ENCODE results near the gene HEATR5B.

Gene HEATR5B

DNA sequence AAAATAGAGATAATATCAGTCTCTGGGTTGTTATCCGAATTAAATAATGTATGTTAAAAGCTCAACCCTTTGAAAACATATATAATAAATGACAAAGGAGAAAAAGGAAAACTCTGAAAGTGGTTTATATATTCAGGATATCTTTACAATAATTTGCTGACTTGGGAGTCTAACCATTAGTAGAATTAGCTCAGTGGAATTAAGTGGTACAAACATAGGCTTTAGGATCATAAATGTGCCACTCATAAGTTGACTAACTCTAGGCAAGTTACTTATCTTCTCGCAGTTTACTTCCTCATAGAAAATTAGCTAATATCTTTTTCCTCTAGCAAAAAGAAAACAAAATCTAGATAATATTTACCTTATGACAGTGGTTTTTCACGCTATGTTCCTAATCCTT lies 44.6 kb downstream of the HEATR5B start:
- no peaks in the 10 kb centered on the region; the same call in 1 of the 2 replicates for H3K36me3 ChIP-seq (replicated peaks; ENCODE audit: insufficient read depth, low read length)
- no peaks in the 10 kb centered on the region for H3K79me2 ChIP-seq (ENCODE audit: low read length)
- H3K27me3 ChIP-seq (replicated peaks; ENCODE audit: insufficient read depth, low read length) = no peaks in the 10 kb centered on the region
- no peak overlapping the region for H2AFZ ChIP-seq (ENCODE audit: low read length)
- no peaks in the 10 kb centered on the region for H3K4me1 ChIP-seq (ENCODE audit: low read length)
- no peak overlapping the region for H3K4me3 ChIP-seq (ENCODE audit: low read length)
- no peaks in the 10 kb centered on the region for H3K9me3 ChIP-seq (replicated peaks; ENCODE audit: insufficient read depth, low read length)
- no peak overlapping the region for H3K4me2 ChIP-seq (ENCODE audit: low read depth, low read length)
- no peaks in the 10 kb centered on the region for H4K20me1 ChIP-seq (ENCODE audit: insufficient read depth, low read length)
- no peaks in the 10 kb centered on the region for H3F3A ChIP-seq (ENCODE audit: insufficient read depth, low read length)
- H3K9me2 ChIP-seq (replicated peaks; ENCODE audit: insufficient read depth, low read length) = no peaks in the 10 kb centered on the region
- no peak overlapping the region for H3K9ac ChIP-seq (ENCODE audit: low read length)
- H3K27ac ChIP-seq (ENCODE audit: low read length) = no peak overlapping the region
- DNase-seq = no peak
- TF ChIP-seq EZH2 (optimal IDR thresholded peaks at IDR 0.05; ENCODE audit: low read depth, low read length) = no peak
- TF ChIP-seq, protein P1, sequence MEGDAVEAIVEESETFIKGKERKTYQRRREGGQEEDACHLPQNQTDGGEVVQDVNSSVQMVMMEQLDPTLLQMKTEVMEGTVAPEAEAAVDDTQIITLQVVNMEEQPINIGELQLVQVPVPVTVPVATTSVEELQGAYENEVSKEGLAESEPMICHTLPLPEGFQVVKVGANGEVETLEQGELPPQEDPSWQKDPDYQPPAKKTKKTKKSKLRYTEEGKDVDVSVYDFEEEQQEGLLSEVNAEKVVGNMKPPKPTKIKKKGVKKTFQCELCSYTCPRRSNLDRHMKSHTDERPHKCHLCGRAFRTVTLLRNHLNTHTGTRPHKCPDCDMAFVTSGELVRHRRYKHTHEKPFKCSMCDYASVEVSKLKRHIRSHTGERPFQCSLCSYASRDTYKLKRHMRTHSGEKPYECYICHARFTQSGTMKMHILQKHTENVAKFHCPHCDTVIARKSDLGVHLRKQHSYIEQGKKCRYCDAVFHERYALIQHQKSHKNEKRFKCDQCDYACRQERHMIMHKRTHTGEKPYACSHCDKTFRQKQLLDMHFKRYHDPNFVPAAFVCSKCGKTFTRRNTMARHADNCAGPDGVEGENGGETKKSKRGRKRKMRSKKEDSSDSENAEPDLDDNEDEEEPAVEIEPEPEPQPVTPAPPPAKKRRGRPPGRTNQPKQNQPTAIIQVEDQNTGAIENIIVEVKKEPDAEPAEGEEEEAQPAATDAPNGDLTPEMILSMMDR (IDR thresholded peaks at IDR 0.05; ENCODE audit: low read length) = no peak
- TF ChIP-seq EZH2phosphoT487 (IDR thresholded peaks at IDR 0.05; ENCODE audit: low read length) = no peak

DNA sequence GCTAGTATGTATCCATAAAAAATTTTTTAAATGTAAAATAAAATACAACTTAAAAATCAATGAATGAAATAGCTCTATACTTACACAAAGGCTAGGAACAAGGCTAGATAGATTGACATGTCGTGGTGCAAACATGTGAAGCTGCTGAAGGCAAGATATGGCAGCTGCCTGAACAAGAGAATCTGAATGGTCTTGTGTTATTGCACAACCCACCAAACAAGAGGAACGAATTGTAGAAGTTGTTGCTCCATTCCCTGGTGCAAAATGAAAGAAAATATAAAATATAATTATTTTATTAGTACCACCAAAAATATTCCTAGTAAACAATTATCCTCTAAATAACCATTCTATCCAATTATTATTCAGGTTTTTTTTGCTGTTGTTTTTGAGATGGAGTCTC lies 46.4 kb downstream of the HEATR5B start:
- no peaks in the 10 kb centered on the region for H3K4me1 ChIP-seq (ENCODE audit: low read length)
- no peak for DNase-seq
- no peak overlapping the region for H3K4me3 ChIP-seq (ENCODE audit: low read length)
- H3K27me3 ChIP-seq (replicated peaks; ENCODE audit: insufficient read depth, low read length) = no peaks in the 10 kb centered on the region
- TF ChIP-seq EZH2 (optimal IDR thresholded peaks at IDR 0.05; ENCODE audit: low read depth, low read length) = no peak
- TF ChIP-seq, protein P1 (IDR thresholded peaks at IDR 0.05; ENCODE audit: low read length) = no peak
- no peak for TF ChIP-seq EZH2phosphoT487 (IDR thresholded peaks at IDR 0.05; ENCODE audit: low read length)
- H3K36me3 ChIP-seq (replicated peaks; ENCODE audit: insufficient read depth, low read length) = no peaks in the 10 kb centered on the region; the same call in 1 of the 2 replicates
- H3K9ac ChIP-seq (ENCODE audit: low read length) = no peak overlapping the region
- H3K79me2 ChIP-seq (ENCODE audit: low read length) = no peaks in the 10 kb centered on the region
- no peaks in the 10 kb centered on the region for H3K9me3 ChIP-seq (replicated peaks; ENCODE audit: insufficient read depth, low read length)
- H3K27ac ChIP-seq (ENCODE audit: low read length) = no peak overlapping the region
- no peaks in the 10 kb centered on the region for H3K9me2 ChIP-seq (replicated peaks; ENCODE audit: insufficient read depth, low read length)
- no peak overlapping the region for H2AFZ ChIP-seq (ENCODE audit: low read length)
- no peaks in the 10 kb centered on the region for H3F3A ChIP-seq (ENCODE audit: insufficient read depth, low read length)
- H3K4me2 ChIP-seq (ENCODE audit: low read depth, low read length) = no peak overlapping the region
- no peaks in the 10 kb centered on the region for H4K20me1 ChIP-seq (ENCODE audit: insufficient read depth, low read length)

DNA sequence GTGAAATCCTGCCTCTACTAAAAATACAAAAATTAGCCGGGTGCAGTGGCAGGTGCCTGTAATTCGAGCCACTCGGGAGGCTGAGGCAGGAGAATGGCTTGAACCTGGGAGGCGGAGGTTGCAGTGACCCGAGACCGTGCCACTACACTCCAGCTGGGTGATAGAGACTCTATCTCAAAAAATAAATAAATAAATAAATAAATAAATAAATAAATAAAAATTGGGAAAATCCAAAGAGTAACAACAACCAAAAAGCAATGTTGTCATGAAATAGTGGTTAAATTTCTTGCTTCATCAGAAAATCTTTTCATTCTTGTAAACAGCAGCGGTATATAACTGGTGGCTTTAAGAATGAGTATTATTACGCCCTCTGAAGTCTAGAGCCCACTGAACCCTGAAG lies 54.4 kb downstream of the HEATR5B start:
- Histone ChIP-seq H3K4me3 (ENCODE audit: low read length) (no peak overlapping the region), H3K9ac (ENCODE audit: low read length) (no peak overlapping the region), H3K27me3 (replicated peaks; ENCODE audit: insufficient read depth, low read length) (no peaks in the 10 kb centered on the region), H3K9me2 (replicated peaks; ENCODE audit: insufficient read depth, low read length) (no peaks in the 10 kb centered on the region), H3K9me3 (replicated peaks; ENCODE audit: insufficient read depth, low read length) (no peaks in the 10 kb centered on the region), H3K4me2 (ENCODE audit: low read depth, low read length) (no peak overlapping the region), H3K79me2 (ENCODE audit: low read length) (no peaks in the 10 kb centered on the region), H3K36me3 (replicated peaks; ENCODE audit: insufficient read depth, low read length) (peaks cover 7% of the 10 kb centered on the region; the same call in 1 of the 2 replicates), H4K20me1 (ENCODE audit: insufficient read depth, low read length) (no peaks in the 10 kb centered on the region), H3K4me1 (ENCODE audit: low read length) (no peaks in the 10 kb centered on the region), H3K27ac (ENCODE audit: low read length) (no peak overlapping the region), H2AFZ (ENCODE audit: low read length) (no peak overlapping the region), H3F3A (ENCODE audit: insufficient read depth, low read length) (no peaks in the 10 kb centered on the region)
- no peak for TF ChIP-seq EZH2phosphoT487 (IDR thresholded peaks at IDR 0.05; ENCODE audit: low read length)
- TF ChIP-seq, protein P1 (IDR thresholded peaks at IDR 0.05; ENCODE audit: low read length) = no peak
- no peak for TF ChIP-seq EZH2 (optimal IDR thresholded peaks at IDR 0.05; ENCODE audit: low read depth, low read length)
- DNase-seq = no peak
